Astrocyte of the hippocampus (primary cell): ENCODE measurements around the gene LRRC59.
A peak's percentile ranks its signal among the peaks of the same experiment; 100 is the strongest.

ENCODE experiments used
- DNase-seq: peaks from one replicate; pipeline ENCODE4 v3.0.0; 2011; ENCODE audit warnings: low read depth, low spot score

Gene LRRC59

GRCh38 chr17:50361561-50362480 is 35.5 kb downstream of the LRRC59 start:
- DNase-seq: peak; percentile 81

- DNase-seq: no peak
These were observed 36.7 kb downstream of the LRRC59 start for GRCh38 chr17:50360486-50361115.

- DNase-seq: no peak
These were observed 37.3 kb downstream of the LRRC59 start for GRCh38 chr17:50359998-50360461.

- DNase-seq: no peak
These were observed 38.2 kb downstream of the LRRC59 start for GRCh38 chr17:50359005-50359699.

GRCh38 chr17:50358177-50358576 is 39.1 kb downstream of the LRRC59 start:
- no peak for DNase-seq

GRCh38 chr17:50356892-50357510 is 40.3 kb downstream of the LRRC59 start:
- no peak for DNase-seq

GRCh38 chr17:50356418-50356817 is 40.9 kb downstream of the LRRC59 start:
- no peak for DNase-seq

GRCh38 chr17:50355701-50356341 is 41.5 kb downstream of the LRRC59 start:
- DNase-seq: no peak

GRCh38 chr17:50355336-50355700 is 42.0 kb downstream of the LRRC59 start:
- DNase-seq: no peak

GRCh38 chr17:50354776-50355175 is 42.5 kb downstream of the LRRC59 start:
- no peak for DNase-seq

- DNase-seq: no peak
These were observed 43.1 kb downstream of the LRRC59 start for GRCh38 chr17:50354198-50354597.

- no peak for DNase-seq
These were observed 43.6 kb downstream of the LRRC59 start for GRCh38 chr17:50353600-50354195.

GRCh38 chr17:50352693-50353599 is 44.4 kb downstream of the LRRC59 start:
- no peak for DNase-seq

- no peak for DNase-seq
These were observed 45.1 kb downstream of the LRRC59 start for GRCh38 chr17:50352072-50352692.

- DNase-seq: no peak
These were observed 46.6 kb downstream of the LRRC59 start for GRCh38 chr17:50350733-50351132.

- DNase-seq: no peak
These were observed 48.1 kb downstream of the LRRC59 start for GRCh38 chr17:50349243-50349600.

GRCh38 chr17:50348522-50349242 is 48.6 kb downstream of the LRRC59 start:
- DNase-seq: peak; percentile 59

- no peak for DNase-seq
These were observed 49.4 kb downstream of the LRRC59 start for GRCh38 chr17:50347894-50348291.
